ENCODE measurements around the gene MMP24.

DNA sequence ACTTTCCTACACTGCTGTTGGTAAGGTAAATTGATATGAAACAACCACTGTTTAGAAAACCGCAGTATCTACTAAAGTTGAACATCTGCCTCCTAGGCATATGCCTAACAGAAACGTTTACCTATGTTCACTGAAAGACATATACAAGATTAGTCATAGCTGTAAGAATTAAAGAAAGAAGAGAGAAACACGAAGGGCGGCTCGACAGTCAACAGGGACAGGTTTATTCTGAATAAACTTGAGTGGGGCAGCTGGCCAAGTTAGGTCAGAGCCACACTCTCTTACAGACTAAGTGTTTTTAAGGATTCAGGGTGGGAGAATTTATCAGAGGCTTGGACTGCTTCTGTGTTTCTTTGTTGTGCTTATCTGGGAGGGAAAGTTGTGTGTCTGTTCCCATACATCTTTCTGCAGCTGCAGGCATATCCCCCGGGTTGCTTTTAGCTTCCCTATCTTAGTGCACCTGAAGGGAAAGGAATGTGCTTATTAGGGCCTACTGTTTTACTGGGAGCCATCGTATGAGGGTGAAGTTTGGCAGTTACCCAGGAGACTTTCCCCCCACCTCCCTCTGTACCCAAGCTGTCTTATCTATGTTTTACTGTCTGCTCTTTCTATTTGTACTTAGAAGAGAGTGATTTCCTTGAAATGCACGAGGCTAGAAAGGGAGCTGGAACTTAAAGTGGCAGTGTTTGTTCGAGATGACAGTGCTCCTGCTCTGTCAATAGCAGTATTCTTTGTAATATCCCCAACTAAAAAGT, 34.2 kb upstream of the MMP24 start:
- TF ChIP-seq, protein P1, sequence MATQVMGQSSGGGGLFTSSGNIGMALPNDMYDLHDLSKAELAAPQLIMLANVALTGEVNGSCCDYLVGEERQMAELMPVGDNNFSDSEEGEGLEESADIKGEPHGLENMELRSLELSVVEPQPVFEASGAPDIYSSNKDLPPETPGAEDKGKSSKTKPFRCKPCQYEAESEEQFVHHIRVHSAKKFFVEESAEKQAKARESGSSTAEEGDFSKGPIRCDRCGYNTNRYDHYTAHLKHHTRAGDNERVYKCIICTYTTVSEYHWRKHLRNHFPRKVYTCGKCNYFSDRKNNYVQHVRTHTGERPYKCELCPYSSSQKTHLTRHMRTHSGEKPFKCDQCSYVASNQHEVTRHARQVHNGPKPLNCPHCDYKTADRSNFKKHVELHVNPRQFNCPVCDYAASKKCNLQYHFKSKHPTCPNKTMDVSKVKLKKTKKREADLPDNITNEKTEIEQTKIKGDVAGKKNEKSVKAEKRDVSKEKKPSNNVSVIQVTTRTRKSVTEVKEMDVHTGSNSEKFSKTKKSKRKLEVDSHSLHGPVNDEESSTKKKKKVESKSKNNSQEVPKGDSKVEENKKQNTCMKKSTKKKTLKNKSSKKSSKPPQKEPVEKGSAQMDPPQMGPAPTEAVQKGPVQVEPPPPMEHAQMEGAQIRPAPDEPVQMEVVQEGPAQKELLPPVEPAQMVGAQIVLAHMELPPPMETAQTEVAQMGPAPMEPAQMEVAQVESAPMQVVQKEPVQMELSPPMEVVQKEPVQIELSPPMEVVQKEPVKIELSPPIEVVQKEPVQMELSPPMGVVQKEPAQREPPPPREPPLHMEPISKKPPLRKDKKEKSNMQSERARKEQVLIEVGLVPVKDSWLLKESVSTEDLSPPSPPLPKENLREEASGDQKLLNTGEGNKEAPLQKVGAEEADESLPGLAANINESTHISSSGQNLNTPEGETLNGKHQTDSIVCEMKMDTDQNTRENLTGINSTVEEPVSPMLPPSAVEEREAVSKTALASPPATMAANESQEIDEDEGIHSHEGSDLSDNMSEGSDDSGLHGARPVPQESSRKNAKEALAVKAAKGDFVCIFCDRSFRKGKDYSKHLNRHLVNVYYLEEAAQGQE (IDR thresholded peaks at IDR 0.05; ENCODE audit: insufficient read depth in 1 of 2, low read depth in 2 of 2, low read length in 2 of 2): no peak
- TF ChIP-seq SIN3A (IDR thresholded peaks at IDR 0.05; ENCODE audit: borderline replicate concordance, insufficient read depth, low read length) (no peak), POLR2AphosphoS5 (IDR thresholded peaks at IDR 0.05; ENCODE audit: low read depth, low read length) (no peak), TAF1 (IDR thresholded peaks at IDR 0.05; ENCODE audit: borderline replicate concordance, insufficient read depth, low read length) (no peak), FOXP2 (optimal IDR thresholded peaks at IDR 0.05; ENCODE audit: borderline replicate concordance, extremely low read depth, extremely low read length, insufficient read depth) (no peak)
